Left ventricle myocardium inferior (tissue), 1 donor: ENCODE data around the gene TMBIM6. TPM values are rescaled to one million over a fixed set of nuclear protein-coding genes. Genes with fewer than 3 reads are reported as not detected.
"Not testable (repeated sequence)": the region's sequence is repeated elsewhere in the genome, so short reads cannot be mapped to it uniquely, and the experiment has no call there.

ENCODE experiments used
- DNase-seq: peaks from one replicate; pipeline ENCODE4 v3.0.0-alpha.2; 2020
- H3K27ac ChIP-seq: fragments of 200-600 bp; replicated peaks from 2 replicates; pipeline ENCODE4 v1.8.0; 2021
- H3K27me3 ChIP-seq: fragments of 200-600 bp; 2 replicates; pipeline ENCODE4 v1.8.0; 2021; ENCODE audit warnings: low read depth
- H3K36me3 ChIP-seq: fragments of 200-600 bp; 2 replicates; pipeline ENCODE4 v1.8.0; 2021
- H3K4me1 ChIP-seq: fragments of 200-600 bp; 2 replicates; pipeline ENCODE4 v1.8.0; 2021
- H3K4me3 ChIP-seq: fragments of 200-600 bp; 2 replicates; pipeline ENCODE4 v1.8.0; 2021; ENCODE audit warnings: mild to moderate bottlenecking, moderate library complexity
- H3K9me3 ChIP-seq: fragments of 200-600 bp; replicated peaks from 2 replicates; pipeline ENCODE4 v1.8.0; 2021
- CTCF ChIP-seq: fragments of 200-600 bp; IDR thresholded peaks from 2 replicates; pipeline ENCODE4 v1.8.0; 2021; ENCODE audit warnings: antibody characterized with exemption, mild to moderate bottlenecking, borderline replicate concordance
- intact Hi-C: fragments of 100-400 bp; cut with micrococcal nuclease; formaldehyde crosslinking; loops from one replicate; pipeline ENCODE4 v1.11.0; 2022
- total RNA-seq: library from RNA; stranded (reverse); fragmentation: NEBNext Ultra II Directional; extraction: Animal tissue kit (Norgen Biotek cat#: 25700); gene quantifications from one replicate; pipeline ENCODE4 v1.2.1, GENCODE V29; 2021
- donor health status: DM: no; HTN: yes; CAD: no; lungs with severe emphysema.

Gene TMBIM6
- total RNA-seq, 1 donor from 2014 or later, result 215 TPM

- Histone ChIP-seq H3K27ac (no peak overlapping the region), H3K36me3 (no peaks in the 10 kb centered on the region), H3K4me1 (peaks cover 9% of the 10 kb centered on the region), H3K4me3 (no peak overlapping the region), H3K27me3 (no peaks in the 10 kb centered on the region), H3K9me3 (no peaks in the 10 kb centered on the region)
- no peak for DNase-seq
- intact Hi-C loops, result loop anchor here (5.0 kb wide), 1 partner anchor 60 kb away; no protein-coding TSS in a partner anchor
- no peak for TF ChIP-seq CTCF
Measured at GRCh38 chr12:49777341-49777740, 36.0 kb downstream of the TMBIM6 start.

DNA sequence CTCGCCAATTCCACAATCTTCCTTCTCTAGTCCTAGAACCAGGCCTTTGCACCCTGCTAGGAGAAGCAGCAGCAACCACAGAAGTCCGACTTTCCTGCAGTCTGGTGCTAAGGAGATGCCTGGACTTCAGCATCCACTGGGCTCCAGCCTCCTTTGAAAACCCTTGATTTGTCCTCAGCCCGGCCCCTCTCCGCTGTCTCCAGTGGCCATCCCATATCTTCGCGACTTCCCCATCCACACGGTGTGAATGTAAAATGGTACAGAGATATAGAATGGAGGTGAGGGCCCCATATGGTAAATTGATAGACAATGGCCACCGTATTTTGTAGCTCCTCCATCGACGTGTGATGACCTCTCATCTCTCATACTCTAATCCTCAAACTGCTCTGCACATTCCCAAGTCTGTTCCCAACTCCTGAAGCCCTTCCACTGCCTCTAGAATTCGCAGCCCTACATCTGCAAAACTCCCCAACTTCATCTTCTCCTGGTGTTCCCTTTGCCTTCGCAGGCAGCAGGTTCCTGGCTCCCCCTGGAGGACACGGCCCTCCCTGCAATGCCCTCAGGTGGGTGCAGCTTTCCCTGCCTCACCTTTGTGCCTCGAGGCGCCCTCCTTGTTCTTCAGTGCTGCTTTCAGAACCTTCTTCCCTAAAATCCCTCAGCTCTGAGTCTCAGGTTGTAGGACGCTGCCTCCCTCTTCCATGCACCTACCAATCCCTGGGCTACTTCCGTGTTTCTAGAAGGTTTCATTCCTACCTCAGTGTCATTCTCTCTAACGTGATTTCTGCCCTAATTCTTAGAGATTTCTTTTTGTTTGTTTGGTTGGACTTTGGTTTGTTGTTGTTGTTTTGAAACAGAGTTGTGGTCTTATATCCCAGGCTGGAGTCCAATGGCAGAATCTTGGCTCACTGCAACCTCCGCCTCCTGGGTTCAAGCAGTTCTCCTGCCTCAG lies 36.7 kb downstream of the TMBIM6 start:
- TF ChIP-seq CTCF, result peak; percentile 88
- intact Hi-C loops, result loop anchor here (5.0 kb wide), 1 partner anchor 59 kb away; no protein-coding TSS in a partner anchor
- DNase-seq, result peak; percentile 50

DNA sequence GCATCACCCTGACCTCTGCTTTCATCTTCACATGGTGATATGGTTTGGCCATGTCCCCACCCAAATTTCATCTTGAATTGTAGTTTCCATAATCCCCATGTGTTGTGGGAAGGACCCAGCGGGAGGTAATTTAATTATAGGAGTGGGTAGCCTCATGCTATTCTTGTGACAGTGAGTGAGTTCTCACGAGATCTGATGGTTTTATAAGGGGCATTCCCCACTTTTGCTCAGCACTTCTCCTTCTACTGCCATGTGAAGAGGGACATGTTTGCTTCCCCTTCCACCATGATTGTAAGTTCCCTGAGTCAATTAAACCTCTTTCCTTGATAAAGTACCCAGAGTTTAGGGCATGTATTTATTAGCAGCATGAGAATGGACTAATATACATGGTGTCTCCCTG lies 38.2 kb downstream of the TMBIM6 start:
- no peak overlapping the region for H3K27ac ChIP-seq
- H3K4me3 ChIP-seq, result no peak overlapping the region
- no peak for DNase-seq
- no peaks in the 10 kb centered on the region for H3K27me3 ChIP-seq
- peaks cover 24% of the 10 kb centered on the region for H3K4me1 ChIP-seq
- intact Hi-C loops, result loop anchor here (5.0 kb wide), 1 partner anchor 58 kb away; no protein-coding TSS in a partner anchor
- TF ChIP-seq CTCF, result no peak
- H3K36me3 ChIP-seq, result no peaks in the 10 kb centered on the region
- H3K9me3 ChIP-seq, result no peaks in the 10 kb centered on the region

More for the DNA sequence above, 36.7 kb downstream of the TMBIM6 start:
- Histone ChIP-seq H3K27me3 (no peaks in the 10 kb centered on the region), H3K4me1 (peaks cover 9% of the 10 kb centered on the region), H3K36me3 (no peaks in the 10 kb centered on the region), H3K27ac (no peak overlapping the region), H3K4me3 (no peak overlapping the region), H3K9me3 (no peaks in the 10 kb centered on the region)

- H3K9me3 ChIP-seq, H3K27ac ChIP-seq, intact Hi-C loops, DNase-seq, H3K36me3 ChIP-seq, H3K4me3 ChIP-seq, H3K27me3 ChIP-seq: not testable (repeated sequence)
- H3K4me1 ChIP-seq, result peaks cover 28% of the 10 kb centered on the region
Measured at GRCh38 chr12:49780914-49781313, 39.6 kb downstream of the TMBIM6 start.

GRCh38 chr12:49783917-49784676 lies 42.7 kb downstream of the TMBIM6 start:
- intact Hi-C loops, result no loop called here
- no peak overlapping the region for H3K4me3 ChIP-seq
- peak overlapping the region; percentile 39 for H3K27ac ChIP-seq
- no peaks in the 10 kb centered on the region for H3K27me3 ChIP-seq
- TF ChIP-seq CTCF, result no peak
- peaks cover 7% of the 10 kb centered on the region for H3K36me3 ChIP-seq
- DNase-seq, result no peak
- H3K4me1 ChIP-seq, result peaks cover 19% of the 10 kb centered on the region
- H3K9me3 ChIP-seq, result peaks cover 5% of the 10 kb centered on the region
